Esophagus muscularis mucosa (tissue), 3 donors: Measurements from ENCODE around the gene APOA5.

Experiments
- CTCF ChIP-seq, 3 experiments: fragments of 200-600 bp in 2 of 3; fragments of 450-650 bp in 1 of 3; sonication (generic) in 2 of 3; IDR thresholded peaks; one replicate each; pipeline ENCODE4 v1.5.1; 2017 to 2019; ENCODE audit warnings: antibody characterized with exemption in 3 of 3, mild to moderate bottlenecking in 2 of 3, moderate library complexity in 1 of 3
- POLR2A ChIP-seq: fragments of 450-650 bp; IDR thresholded peaks from one replicate; pipeline ENCODE4 v1.6.1; 2017; ENCODE audit warnings: antibody characterized with exemption, moderate library complexity, mild to moderate bottlenecking, low read depth
- POLR2AphosphoS5 ChIP-seq, 2 donors: sonication (generic); formaldehyde crosslinking; IDR thresholded peaks; one replicate each; pipeline ENCODE4 v1.6.1; 2017; ENCODE audit warnings: antibody characterized with exemption in 2 of 2

- TF ChIP-seq POLR2AphosphoS5 (IDR thresholded peaks at IDR 0.05): no peak
- no peak for TF ChIP-seq POLR2A
- no peak for TF ChIP-seq CTCF (IDR thresholded peaks at IDR 0.05)
These were observed 2.1 kb upstream of the APOA5 start for GRCh38 chr11:116793772-116794097.
